Vagina (tissue), 2 donors: Measurements from ENCODE around the gene TAGAP.

Source experiments
- POLR2A ChIP-seq, 2 donors: fragments of 450-650 bp; IDR thresholded peaks; one replicate each; pipeline ENCODE4 v1.6.1; 2017; ENCODE audit warnings: antibody characterized with exemption in 2 of 2, mild to moderate bottlenecking in 2 of 2, moderate library complexity in 2 of 2
- TF ChIP-seq, protein P1 (sequence below), 3 experiments: fragments of 450-650 bp in 2 of 3; fragments of 200-600 bp in 1 of 3; sonication (generic) in 1 of 3; IDR thresholded peaks; one replicate each; pipeline ENCODE4 v1.5.1; 2017 to 2019; ENCODE audit warnings: antibody characterized with exemption in 3 of 3, mild to moderate bottlenecking in 2 of 3, moderate library complexity in 2 of 3

DNA sequence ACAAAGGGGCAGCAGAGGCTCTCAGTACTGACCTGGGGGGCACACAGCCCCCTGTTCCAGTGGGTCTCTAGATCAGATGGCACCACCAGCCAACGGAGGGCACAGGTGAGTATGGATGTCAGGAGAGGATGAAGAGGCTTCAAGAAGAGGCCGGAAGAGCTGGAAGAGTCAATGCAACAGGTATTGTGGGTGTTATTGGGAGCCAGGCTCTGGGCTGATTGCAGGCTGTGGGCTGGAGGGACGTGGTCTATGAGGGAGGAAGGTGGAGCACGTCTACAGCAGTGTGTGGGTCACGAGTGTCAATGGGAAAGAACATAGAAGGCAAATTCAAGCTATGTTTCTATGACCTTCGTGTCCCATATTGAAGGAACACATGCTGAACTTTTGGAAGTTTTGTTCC, 18.8 kb upstream of the TAGAP start:
- TF ChIP-seq, protein P1, sequence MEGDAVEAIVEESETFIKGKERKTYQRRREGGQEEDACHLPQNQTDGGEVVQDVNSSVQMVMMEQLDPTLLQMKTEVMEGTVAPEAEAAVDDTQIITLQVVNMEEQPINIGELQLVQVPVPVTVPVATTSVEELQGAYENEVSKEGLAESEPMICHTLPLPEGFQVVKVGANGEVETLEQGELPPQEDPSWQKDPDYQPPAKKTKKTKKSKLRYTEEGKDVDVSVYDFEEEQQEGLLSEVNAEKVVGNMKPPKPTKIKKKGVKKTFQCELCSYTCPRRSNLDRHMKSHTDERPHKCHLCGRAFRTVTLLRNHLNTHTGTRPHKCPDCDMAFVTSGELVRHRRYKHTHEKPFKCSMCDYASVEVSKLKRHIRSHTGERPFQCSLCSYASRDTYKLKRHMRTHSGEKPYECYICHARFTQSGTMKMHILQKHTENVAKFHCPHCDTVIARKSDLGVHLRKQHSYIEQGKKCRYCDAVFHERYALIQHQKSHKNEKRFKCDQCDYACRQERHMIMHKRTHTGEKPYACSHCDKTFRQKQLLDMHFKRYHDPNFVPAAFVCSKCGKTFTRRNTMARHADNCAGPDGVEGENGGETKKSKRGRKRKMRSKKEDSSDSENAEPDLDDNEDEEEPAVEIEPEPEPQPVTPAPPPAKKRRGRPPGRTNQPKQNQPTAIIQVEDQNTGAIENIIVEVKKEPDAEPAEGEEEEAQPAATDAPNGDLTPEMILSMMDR (IDR thresholded peaks at IDR 0.05), result no peak
- no peak for TF ChIP-seq POLR2A (IDR thresholded peaks at IDR 0.05)
